NT2/D1 (cell line): ENCODE data around the gene GMCL2.

Experiments
- DNase-seq: peaks from one replicate; pipeline ENCODE4 v3.0.0-alpha.2; 2011; ENCODE audit warnings: low read depth, low spot score
- H3K27me3 ChIP-seq: 2 replicates; pipeline ENCODE4 v1.6.0; 2011; ENCODE audit warnings: mild to moderate bottlenecking; ENCODE audit not compliant: insufficient read length, insufficient read depth
- H3K36me3 ChIP-seq: 2 replicates; pipeline ENCODE4 v1.6.1; 2011; ENCODE audit warnings: mild to moderate bottlenecking, low read length, mixed read lengths; ENCODE audit not compliant: insufficient read depth, insufficient read length
- H3K4me1 ChIP-seq: 2 replicates; pipeline ENCODE4 v1.5.1; 2011; ENCODE audit not compliant: insufficient read depth, insufficient read length
- H3K4me3 ChIP-seq: 2 replicates; pipeline ENCODE4 v1.5.1; 2011; ENCODE audit warnings: low read depth; ENCODE audit not compliant: insufficient read length
- H3K9ac ChIP-seq: 2 replicates; pipeline ENCODE4 v1.6.0; 2011; ENCODE audit warnings: low read depth; ENCODE audit not compliant: insufficient read length
- H3K9me3 ChIP-seq: 2 replicates; pipeline ENCODE4 v1.5.1; 2011; ENCODE audit warnings: mild to moderate bottlenecking, low read length; ENCODE audit not compliant: insufficient read depth
- SUZ12 ChIP-seq: IDR thresholded peaks from 2 replicates; pipeline ENCODE4 v1.6.1; 2011; ENCODE audit not compliant: insufficient read length, insufficient read depth; ENCODE audit errors: extremely low read depth
- YY1 ChIP-seq: IDR thresholded peaks from 2 replicates; pipeline ENCODE4 v1.6.1; 2011; ENCODE audit not compliant: insufficient read length, insufficient read depth
- ZNF274 ChIP-seq: IDR thresholded peaks from 2 replicates; pipeline ENCODE4 v1.6.1; 2011; ENCODE audit warnings: mild to moderate bottlenecking, low read depth, low read length

The GMCL2 gene

GRCh38 chr5:178196986-178197385 is 9.8 kb upstream of the GMCL2 start:
- Histone ChIP-seq H3K27me3 (no peaks in the 10 kb centered on the region), H3K9ac (no peak overlapping the region), H3K9me3 (no peaks in the 10 kb centered on the region; the same call in 1 of the 2 replicates), H3K36me3 (no peaks in the 10 kb centered on the region), H3K4me1 (peaks cover 9% of the 10 kb centered on the region), H3K4me3 (no peak overlapping the region)
- TF ChIP-seq YY1 (no peak), ZNF274 (no peak), SUZ12 (no peak)
- no peak for DNase-seq

- H3K4me1 ChIP-seq: peaks cover 9% of the 10 kb centered on the region
- no peak for TF ChIP-seq YY1
- TF ChIP-seq ZNF274: no peak
- TF ChIP-seq SUZ12: no peak
- no peak overlapping the region for H3K9ac ChIP-seq
- no peaks in the 10 kb centered on the region for H3K27me3 ChIP-seq
- no peaks in the 10 kb centered on the region for H3K36me3 ChIP-seq
- DNase-seq: no peak
- H3K4me3 ChIP-seq: no peak overlapping the region
- no peaks in the 10 kb centered on the region; the same call in 1 of the 2 replicates for H3K9me3 ChIP-seq
Observed at GRCh38 chr5:178196281-178196812, 9.2 kb upstream of the GMCL2 start.

GRCh38 chr5:178194026-178194425 is 6.9 kb upstream of the GMCL2 start:
- no peak overlapping the region for H3K9ac ChIP-seq
- H3K27me3 ChIP-seq: no peaks in the 10 kb centered on the region
- TF ChIP-seq YY1 (no peak), SUZ12 (no peak)
- H3K4me3 ChIP-seq: no peak overlapping the region
- DNase-seq: no peak
- H3K9me3 ChIP-seq: no peaks in the 10 kb centered on the region; the same call in 1 of the 2 replicates
- H3K36me3 ChIP-seq: no peaks in the 10 kb centered on the region
- peaks cover 6% of the 10 kb centered on the region for H3K4me1 ChIP-seq

- Histone ChIP-seq H3K27me3 (no peaks in the 10 kb centered on the region), H3K36me3 (no peaks in the 10 kb centered on the region), H3K9me3 (no peaks in the 10 kb centered on the region; the same call in 1 of the 2 replicates), H3K9ac (no peak overlapping the region), H3K4me3 (no peak overlapping the region), H3K4me1 (peaks cover 6% of the 10 kb centered on the region)
- no peak for TF ChIP-seq YY1
- no peak for TF ChIP-seq ZNF274
- TF ChIP-seq SUZ12: no peak
- no peak for DNase-seq
Observed at GRCh38 chr5:178193251-178193809, 6.2 kb upstream of the GMCL2 start.

GRCh38 chr5:178192787-178193186 is 5.6 kb upstream of the GMCL2 start:
- TF ChIP-seq SUZ12: no peak
- no peak for TF ChIP-seq YY1
- no peak for TF ChIP-seq ZNF274
- H3K9me3 ChIP-seq: no peaks in the 10 kb centered on the region; the same call in 1 of the 2 replicates
- H3K4me3 ChIP-seq: no peak overlapping the region
- H3K4me1 ChIP-seq: peaks cover 6% of the 10 kb centered on the region
- H3K36me3 ChIP-seq: no peaks in the 10 kb centered on the region
- H3K9ac ChIP-seq: no peak overlapping the region
- DNase-seq: no peak
- H3K27me3 ChIP-seq: no peaks in the 10 kb centered on the region

GRCh38 chr5:178192244-178192643 is 5.1 kb upstream of the GMCL2 start:
- no peak for TF ChIP-seq SUZ12
- TF ChIP-seq YY1: no peak
- no peak for TF ChIP-seq ZNF274
- Histone ChIP-seq H3K4me1 (peaks cover 6% of the 10 kb centered on the region), H3K36me3 (no peaks in the 10 kb centered on the region), H3K9me3 (no peaks in the 10 kb centered on the region; the same call in 1 of the 2 replicates), H3K9ac (no peak overlapping the region), H3K4me3 (no peak overlapping the region), H3K27me3 (no peaks in the 10 kb centered on the region)
- DNase-seq: no peak

- no peak for DNase-seq
- no peak overlapping the region for H3K9ac ChIP-seq
- H3K36me3 ChIP-seq: no peaks in the 10 kb centered on the region
- no peak for TF ChIP-seq YY1
- TF ChIP-seq SUZ12: no peak
- no peak for TF ChIP-seq ZNF274
- peaks cover 6% of the 10 kb centered on the region for H3K4me1 ChIP-seq
- H3K4me3 ChIP-seq: no peak overlapping the region
- no peaks in the 10 kb centered on the region for H3K27me3 ChIP-seq
- no peaks in the 10 kb centered on the region; the same call in 1 of the 2 replicates for H3K9me3 ChIP-seq
Observed at GRCh38 chr5:178191661-178192060, 4.5 kb upstream of the GMCL2 start.
